H1 (cell line): ENCODE measurements around the gene MRPS15. TPM values are rescaled to one million over a fixed set of nuclear protein-coding genes. Genes with fewer than 3 reads are reported as not detected.
"Not testable (repeated sequence)": the region's sequence is repeated elsewhere in the genome, so short reads cannot be mapped to it uniquely, and the experiment has no call there.

ENCODE experiments used
- CTCF ChIA-PET: fragments of 300-600 bp; sonication (Branson Sonifier 250); formaldehyde crosslinking; loops from one replicate; lab custom pipeline; 2021; ENCODE audit not compliant: partially characterized antibody; lab: Charles Lee
- POLR2A ChIA-PET: fragments of 300-600 bp; sonication (Branson Sonifier 250); formaldehyde crosslinking; loops from one replicate; lab custom pipeline; 2021; ENCODE audit warnings: inconsistent platforms; ENCODE audit not compliant: partially characterized antibody; lab: Charles Lee
- DNase-seq, 2 experiments: peaks; one replicate each; pipeline versions ENCODE4 v3.0.0 to v3.0.0-alpha.2; 2010 to 2022; ENCODE audit warnings: low spot score in 2 of 2, low read depth in 1 of 2, mixed read lengths in 1 of 2
- FAIRE-seq: peaks from 2 replicates; lab custom pipeline; 2011; peaks lifted over from hg19 to GRCh38; lab: Jason Lieb, UNC
- H2AFZ ChIP-seq: 2 replicates; pipeline ENCODE4 v1.8.1; 2012; ENCODE audit warnings: low read length, inconsistent platforms
- H2AK5ac ChIP-seq: 2 replicates; pipeline ENCODE4 v1.6.1; 2013; ENCODE audit warnings: low read depth, low read length
- H2BK120ac ChIP-seq: replicated peaks from 2 replicates; pipeline ENCODE3; 2013; ENCODE audit warnings: low read depth, low read length, inconsistent platforms
- H2BK12ac ChIP-seq: 2 replicates; pipeline ENCODE4 v1.6.1; 2013; ENCODE audit warnings: low read depth, low read length
- H2BK15ac ChIP-seq: 2 replicates; pipeline ENCODE4 v1.6.1; 2013; ENCODE audit warnings: low read length
- H2BK20ac ChIP-seq: 2 replicates; pipeline ENCODE4 v1.6.1; 2013; ENCODE audit warnings: low read length
- H2BK5ac ChIP-seq: 2 replicates; pipeline ENCODE4 v1.6.1; 2013; ENCODE audit warnings: low read depth, low read length
- H3K14ac ChIP-seq: 2 replicates; pipeline ENCODE4 v1.6.1; 2013; ENCODE audit warnings: inconsistent platforms; ENCODE audit not compliant: insufficient read length
- H3K18ac ChIP-seq: 2 replicates; pipeline ENCODE4 v1.6.1; 2013; ENCODE audit warnings: low read length; ENCODE audit errors: extremely low read depth
- H3K23ac ChIP-seq: 2 replicates; pipeline ENCODE4 v1.6.1; 2013; ENCODE audit warnings: inconsistent platforms; ENCODE audit not compliant: insufficient read length
- H3K23me2 ChIP-seq: 2 replicates; pipeline ENCODE4 v1.6.1; 2013; ENCODE audit warnings: low read depth, low read length
- H3K27ac ChIP-seq: 2 replicates; pipeline ENCODE4 v1.6.1; 2011; ENCODE audit warnings: low read depth, low read length, inconsistent platforms
- H3K27me3 ChIP-seq, 4 experiments: replicated peaks in 1 of 4; 1 replicate in 1 of 4; 2 replicates in 3 of 4; pipeline versions ENCODE4 v1.6.1 to v1.8.1; 2011 to 2013; ENCODE audit warnings: low read length in 3 of 4, mild to moderate bottlenecking in 3 of 4, inconsistent platforms in 2 of 4, mixed read lengths in 2 of 4, moderate library complexity in 1 of 4; ENCODE audit not compliant: control insufficient read depth in 3 of 4, insufficient read depth in 3 of 4; ENCODE audit errors: extremely low read depth in 1 of 4
- H3K36me3 ChIP-seq, 4 experiments: 2 replicates each; pipeline versions ENCODE4 v1.6.1 to v1.8.1; 2011 to 2013; ENCODE audit warnings: mild to moderate bottlenecking in 4 of 4, low read length in 3 of 4, moderate library complexity in 2 of 4, control low read depth in 1 of 4, inconsistent platforms in 1 of 4; ENCODE audit not compliant: insufficient read depth in 4 of 4, control insufficient read depth in 2 of 4
- H3K4ac ChIP-seq: replicated peaks from 2 replicates; pipeline ENCODE3; 2013; ENCODE audit warnings: low read length, low read depth, mixed read lengths, inconsistent platforms; ENCODE audit not compliant: insufficient read length
- H3K4me1 ChIP-seq, 4 experiments: replicated peaks in 1 of 4; 1 replicate in 1 of 4; 2 replicates in 3 of 4; pipeline versions ENCODE4 v1.6.1 to v1.8.1; 2011 to 2013; ENCODE audit warnings: low read length in 3 of 4, inconsistent platforms in 2 of 4, mixed read lengths in 1 of 4; ENCODE audit not compliant: insufficient read depth in 4 of 4, control insufficient read depth in 3 of 4
- H3K4me2 ChIP-seq, 2 experiments: 2 replicates each; pipeline versions ENCODE4 v1.6.1 to v1.8.1; 2011 to 2013; ENCODE audit warnings: low read depth in 2 of 2, low read length in 2 of 2, control low read depth in 1 of 2, inconsistent platforms in 1 of 2, mild to moderate bottlenecking in 1 of 2; ENCODE audit not compliant: insufficient read depth in 1 of 2
- H3K4me3 ChIP-seq, 4 experiments: fragments of 200-600, 300-600 bp in 1 of 4; sonication (generic), shearing (Covaris generic), sonication (Bioruptor Twin) in 1 of 4; 2 replicates each; pipeline versions ENCODE4 v1.5.1 to v1.8.1; 2011 to 2016; ENCODE audit warnings: low read length in 4 of 4, low read depth in 3 of 4, control low read depth in 2 of 4, inconsistent platforms in 2 of 4, mild to moderate bottlenecking in 2 of 4, mixed read lengths in 1 of 4, moderate library complexity in 1 of 4; ENCODE audit not compliant: insufficient read depth in 2 of 4; ENCODE audit errors: extremely low read depth in 1 of 4
- H3K56ac ChIP-seq: replicated peaks from 2 replicates; pipeline ENCODE3; 2013; ENCODE audit warnings: low read depth, mild to moderate bottlenecking, mixed read lengths, low read length, inconsistent platforms; ENCODE audit not compliant: insufficient read length
- H3K79me1 ChIP-seq: 2 replicates; pipeline ENCODE4 v1.6.1; 2013; ENCODE audit warnings: low read depth, low read length, control low read depth
- H3K79me2 ChIP-seq, 2 experiments: 2 replicates each; pipeline versions ENCODE4 v1.6.1 to v1.8.1; 2012 to 2013; ENCODE audit warnings: low read length in 2 of 2, mild to moderate bottlenecking in 2 of 2, inconsistent platforms in 1 of 2; ENCODE audit not compliant: insufficient read depth in 2 of 2, control insufficient read depth in 1 of 2
- H3K9ac ChIP-seq, 4 experiments: replicated peaks in 1 of 4; 1 replicate in 1 of 4; 2 replicates in 3 of 4; pipeline versions ENCODE4 v1.6.1 to v1.8.1; 2011 to 2013; ENCODE audit warnings: low read depth in 3 of 4, low read length in 3 of 4, control low read depth in 2 of 4, mild to moderate bottlenecking in 2 of 4, moderate library complexity in 2 of 4, inconsistent platforms in 1 of 4; ENCODE audit errors: extremely low read depth in 1 of 4
- H3K9me3 ChIP-seq, 2 experiments: 2 replicates each; pipeline versions ENCODE4 v1.6.1 to v1.8.1; 2012 to 2013; ENCODE audit warnings: mild to moderate bottlenecking in 2 of 2, moderate library complexity in 2 of 2, control low read depth in 1 of 2, inconsistent platforms in 1 of 2, low read depth in 1 of 2, low read length in 1 of 2, mixed read lengths in 1 of 2; ENCODE audit not compliant: insufficient read depth in 2 of 2
- H4K20me1 ChIP-seq, 2 experiments: replicated peaks in 1 of 2; 2 replicates each; pipeline versions ENCODE3 to v1.8.1; 2011 to 2013; ENCODE audit warnings: inconsistent platforms in 2 of 2, low read length in 2 of 2, mild to moderate bottlenecking in 1 of 2; ENCODE audit not compliant: insufficient read depth in 2 of 2, control insufficient read depth in 1 of 2
- H4K5ac ChIP-seq: 2 replicates; pipeline ENCODE4 v1.6.1; 2013; ENCODE audit warnings: low read length, low read depth, mixed read lengths, inconsistent platforms; ENCODE audit not compliant: insufficient read length
- H4K8ac ChIP-seq: 2 replicates; pipeline ENCODE4 v1.8.0; 2013; ENCODE audit warnings: mild to moderate bottlenecking, moderate library complexity, low read length, inconsistent platforms; ENCODE audit not compliant: insufficient read depth; ENCODE audit errors: extremely low read depth
- H4K91ac ChIP-seq: replicated peaks from 2 replicates; pipeline ENCODE3; 2013; ENCODE audit warnings: low read length, mixed read lengths, inconsistent platforms; ENCODE audit not compliant: insufficient read length
- BRCA1 ChIP-seq: IDR thresholded peaks from 2 replicates; pipeline ENCODE4 v1.6.1; 2012; ENCODE audit warnings: low read depth, low read length, improper control_type of control experiment
- HDAC2 ChIP-seq, 2 experiments: fragments of 300-600 bp in 1 of 2; sonication (generic) in 1 of 2; IDR thresholded peaks; 2 replicates each; pipeline ENCODE4 v1.6.1; 2011 to 2012; ENCODE audit warnings: low read depth in 2 of 2, low read length in 2 of 2, mild to moderate bottlenecking in 2 of 2, moderate library complexity in 2 of 2, borderline replicate concordance in 1 of 2, inconsistent platforms in 1 of 2
- KDM1A ChIP-seq: fragments of 200-600, 300-600 bp; sonication (generic); IDR thresholded peaks from 2 replicates; pipeline ENCODE4 v1.7.1; 2016; ENCODE audit warnings: mild to moderate bottlenecking, low read length, borderline replicate concordance
- KDM4A ChIP-seq: IDR thresholded peaks from one replicate; pipeline ENCODE4 v1.7.1; 2012; ENCODE audit warnings: low read depth, mild to moderate bottlenecking, moderate library complexity, low read length, inconsistent platforms; ENCODE audit not compliant: severe bottlenecking
- MAFK ChIP-seq: IDR thresholded peaks from 2 replicates; pipeline ENCODE4 v1.6.1; 2012; ENCODE audit warnings: low read depth, mild to moderate bottlenecking, improper control_type of control experiment, low read length
- POLR2AphosphoS5 ChIP-seq: IDR thresholded peaks from 2 replicates; pipeline ENCODE4 v1.6.1; 2011; ENCODE audit warnings: low read depth, low read length
- RNF2 ChIP-seq: fragments of 200-900, 300-1000 bp; sonication (generic); IDR thresholded peaks from 2 replicates; pipeline ENCODE4 v1.7.1; 2016; ENCODE audit warnings: borderline replicate concordance, low read depth, mild to moderate bottlenecking, antibody characterized with exemption, low read length; ENCODE audit not compliant: poor library complexity, severe bottlenecking; ENCODE audit errors: missing control alignments
- TBP ChIP-seq: IDR thresholded peaks from 2 replicates; pipeline ENCODE4 v1.6.1; 2011; ENCODE audit warnings: low read depth, low read length, improper control_type of control experiment
- WGBS, 2 experiments: shearing (Covaris generic) in 1 of 2; methylation state at CpG; one replicate each; pipeline versions ENCODE4 v1.1.6 to v1.1.7; 2013 to 2015; ENCODE audit warnings: low lambda C conversion rate in 2 of 2, mixed read lengths in 2 of 2, inconsistent platforms in 1 of 2, low coverage in 1 of 2, missing lambda C conversion rate in 1 of 2; ENCODE audit not compliant: insufficient replicate concordance in 2 of 2, insufficient coverage in 1 of 2, insufficient read length in 1 of 2; ENCODE audit errors: extremely low coverage in 1 of 2, missing lambda C conversion rate in 1 of 2; 5-methylcytosine and 5-hydroxymethylcytosine counted together
- polyA plus RNA-seq, 7 experiments: library from polyadenylated mRNA; depleted of rRNA in 3 of 7; stranded (reverse) in 5 of 7; unstranded in 2 of 7; fragments of >200 nt in 5 of 7; fragments of 200-250 nt in 2 of 7; gene quantifications; 1 replicate in 5 of 7; 2 replicates in 1 of 7; 4 replicates in 1 of 7; pipeline versions ENCODE4 v1.2.1 to v1.2.3, GENCODE V29; 2011 to 2013; ENCODE audit warnings: missing spikeins in 2 of 7, mixed read lengths in 2 of 7
- total RNA-seq: library from RNA; stranded (reverse); fragmentation: NEBNext Ultra II Directional; extraction: Animal tissue kit (Norgen Biotek cat#: 25700); gene quantifications from 2 replicates; pipeline ENCODE4 v1.2.1, GENCODE V29; 2021

Gene MRPS15
- total and polyA plus RNA-seq, 2 of the 8 experiments (the other 6 are each of a cell fraction or from before 2014, with no cell fraction given), result 53.6 to 129 TPM

GRCh38 chr1:36479505-36480051 lies 15.4 kb upstream of the MRPS15 start (continued):
- TF ChIP-seq TBP, result no peak
- TF ChIP-seq BRCA1, result no peak
- TF ChIP-seq KDM4A, result no peak
- no peak for TF ChIP-seq MAFK
- no peak for TF ChIP-seq HDAC2 (IDR thresholded peaks at IDR 0.05; ENCODE audit: borderline replicate concordance in 1 of 2, low read depth in 2 of 2, low read length in 2 of 2)
- no peak for TF ChIP-seq POLR2AphosphoS5
- TF ChIP-seq KDM1A, result no peak; the same call in 1 of the 2 replicates
- TF ChIP-seq RNF2, result no peak

- not testable (repeated sequence) for H2BK12ac ChIP-seq, H3K79me1 ChIP-seq, H3K56ac ChIP-seq, H3K36me3 ChIP-seq, H3K23ac ChIP-seq, H4K91ac ChIP-seq, H3K9ac ChIP-seq, H3K23me2 ChIP-seq, H4K20me1 ChIP-seq, H3K4me1 ChIP-seq, H2BK20ac ChIP-seq, H3K4me2 ChIP-seq, DNase-seq, H2BK15ac ChIP-seq, H3K14ac ChIP-seq, H3K27ac ChIP-seq, H3K18ac ChIP-seq, FAIRE-seq, H2BK5ac ChIP-seq, H2BK120ac ChIP-seq, H2AK5ac ChIP-seq, H3K4me3 ChIP-seq, H3K27me3 ChIP-seq, H3K4ac ChIP-seq, H4K5ac ChIP-seq, H2AFZ ChIP-seq, H3K9me3 ChIP-seq, H3K79me2 ChIP-seq
- CTCF ChIA-PET, result interaction anchor here (1.4 kb wide), 1 partner anchor 18 kb away, joined by 4 read pairs; no protein-coding TSS in a partner anchor
- POLR2A ChIA-PET, result interaction anchor here (2.8 kb wide), 1 partner anchor 13 kb away, joined by 11 read pairs; the partner anchor contains the start of gene MRPS15
- WGBS, 2 experiments, result 76% methylated on average over 13 of the region's 13 CpGs; no CpG with 5 or more reads in 1 of the 2 experiments
- 0 out of 2 replicates have a peak overlapping the region, but pooled peaks have one; percentile 4 for H4K8ac ChIP-seq
Observed at GRCh38 chr1:36477615-36478014, 13.4 kb upstream of the MRPS15 start.
